ENCODE results near the gene ANO5.

Gene ANO5

GRCh38 chr11:22180131-22180530 is 12.8 kb upstream of the ANO5 start:
- no peaks in the 10 kb centered on the region for H3K27me3 ChIP-seq (replicated peaks)
- in situ Hi-C loops (cut with HindIII; ENCODE audit: low pct_ligation_motif_present, low sequenced_read_pairs) = no loop called here
- TF ChIP-seq CTCF (IDR thresholded peaks at IDR 0.05; ENCODE audit: low read depth, low read length, missing control alignments) = no peak
- H3K4me3 ChIP-seq (ENCODE audit: low read depth, low read length) = no peak overlapping the region
- H3K36me3 ChIP-seq (replicated peaks) = no peaks in the 10 kb centered on the region
- no peak for DNase-seq
- H3K27ac ChIP-seq = no peak overlapping the region

GRCh38 chr11:22189660-22190059 is 3.2 kb upstream of the ANO5 start:
- no peak for DNase-seq
- in situ Hi-C loops (cut with HindIII; ENCODE audit: low pct_ligation_motif_present, low sequenced_read_pairs) = no loop called here
- no peak for TF ChIP-seq CTCF (IDR thresholded peaks at IDR 0.05; ENCODE audit: low read depth, low read length, missing control alignments)
- Histone ChIP-seq H3K27ac (no peak overlapping the region), H3K36me3 (replicated peaks) (no peaks in the 10 kb centered on the region), H3K4me3 (ENCODE audit: low read depth, low read length) (no peak overlapping the region), H3K27me3 (replicated peaks) (peaks cover 3% of the 10 kb centered on the region)

- no peak for DNase-seq
- Histone ChIP-seq H3K27ac (no peak overlapping the region), H3K36me3 (replicated peaks) (no peaks in the 10 kb centered on the region), H3K27me3 (replicated peaks) (peaks cover 3% of the 10 kb centered on the region), H3K4me3 (ENCODE audit: low read depth, low read length) (no peak overlapping the region)
- in situ Hi-C loops (cut with HindIII; ENCODE audit: low pct_ligation_motif_present, low sequenced_read_pairs) = no loop called here
- no peak for TF ChIP-seq CTCF (IDR thresholded peaks at IDR 0.05; ENCODE audit: low read depth, low read length, missing control alignments)
These were observed 1.9 kb upstream of the ANO5 start for GRCh38 chr11:22190827-22191463.

- no peak for DNase-seq
- no peaks in the 10 kb centered on the region for H3K36me3 ChIP-seq (replicated peaks)
- in situ Hi-C loops (cut with HindIII; ENCODE audit: low pct_ligation_motif_present, low sequenced_read_pairs) = no loop called here
- peak overlapping the region; percentile 39 for H3K4me3 ChIP-seq (ENCODE audit: low read depth, low read length)
- no peak overlapping the region for H3K27ac ChIP-seq
- peaks cover 3% of the 10 kb centered on the region for H3K27me3 ChIP-seq (replicated peaks)
- no peak for TF ChIP-seq CTCF (IDR thresholded peaks at IDR 0.05; ENCODE audit: low read depth, low read length, missing control alignments)
These were observed 620 bp upstream of the ANO5 start for GRCh38 chr11:22192289-22192641.

- no peak for DNase-seq
- Histone ChIP-seq H3K36me3 (replicated peaks) (no peaks in the 10 kb centered on the region), H3K27ac (no peak overlapping the region), H3K27me3 (replicated peaks) (peaks cover 3% of the 10 kb centered on the region), H3K4me3 (ENCODE audit: low read depth, low read length) (peak overlapping the region; percentile 39)
- no peak for TF ChIP-seq CTCF (IDR thresholded peaks at IDR 0.05; ENCODE audit: low read depth, low read length, missing control alignments)
- in situ Hi-C loops (cut with HindIII; ENCODE audit: low pct_ligation_motif_present, low sequenced_read_pairs) = no loop called here
These were observed 615 bp downstream of the ANO5 start for GRCh38 chr11:22193348-22194051.

Measured in brain microvascular endothelial cell (primary cell).